Erythroblast (primary cell): ENCODE data around the gene SLC35F1.

Experiments
- GATA1 ChIP-seq: IDR thresholded peaks from 2 replicates; pipeline ENCODE4 v1.6.1; 2011; ENCODE audit warnings: low read depth, mild to moderate bottlenecking, control low read depth, low read length, moderate library complexity
- POLR2A ChIP-seq: IDR thresholded peaks from 2 replicates; pipeline ENCODE4 v1.6.1; 2011; ENCODE audit warnings: mild to moderate bottlenecking, low read length

DNA sequence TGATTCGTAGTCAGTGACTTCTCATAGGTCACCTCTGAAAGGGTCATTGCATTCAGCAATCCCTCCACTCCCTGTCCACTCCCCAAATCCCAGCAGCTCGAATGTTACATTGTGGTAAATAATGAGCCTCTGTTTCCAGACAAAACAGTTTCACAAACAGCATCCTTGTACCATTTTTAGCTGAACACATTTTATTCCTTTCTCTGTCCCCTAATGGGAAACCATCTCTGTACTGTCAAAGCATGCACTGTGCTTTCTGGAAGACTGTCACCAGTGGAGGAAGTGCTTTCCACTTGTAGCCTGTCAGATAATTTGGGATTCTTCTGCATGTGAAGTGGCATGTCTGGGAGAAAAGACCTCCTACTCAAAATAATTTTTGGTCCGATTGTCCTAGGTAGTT lies 82.0 kb downstream of the SLC35F1 start:
- TF ChIP-seq POLR2A: no peak
- no peak for TF ChIP-seq GATA1
